ENCODE measurements around the gene ABCC1. TPM values are rescaled to one million over a fixed set of nuclear protein-coding genes. Genes with fewer than 3 reads are reported as not detected.

The ABCC1 gene
- total RNA-seq, 1 donor from 2014 or later = 21.8 TPM

- no peak for DNase-seq (ENCODE audit: low spot score)
- no peak for TF ChIP-seq CTCF (IDR thresholded peaks at IDR 0.05; ENCODE audit: unreplicated experiment)
- Mint-ChIP-seq H3K36me3 (ENCODE audit: low read depth, unreplicated experiment) (peaks cover 19% of the 10 kb centered on the region), H3K4me3 (ENCODE audit: unreplicated experiment) (no peak overlapping the region), H3K9me3 (ENCODE audit: unreplicated experiment) (no peaks in the 10 kb centered on the region), H3K27ac (ENCODE audit: unreplicated experiment) (no peak overlapping the region), H3K4me1 (ENCODE audit: unreplicated experiment) (peaks cover 7% of the 10 kb centered on the region), H3K27me3 (ENCODE audit: unreplicated experiment) (peaks cover 2% of the 10 kb centered on the region)
These were observed 17.0 kb downstream of the ABCC1 start for GRCh38 chr16:15966420-15966819.

- DNase-seq (ENCODE audit: low spot score) = no peak
- Mint-ChIP-seq H3K4me1 (ENCODE audit: unreplicated experiment) (peaks cover 7% of the 10 kb centered on the region), H3K9me3 (ENCODE audit: unreplicated experiment) (no peaks in the 10 kb centered on the region), H3K4me3 (ENCODE audit: unreplicated experiment) (no peak overlapping the region), H3K27me3 (ENCODE audit: unreplicated experiment) (peaks cover 2% of the 10 kb centered on the region), H3K27ac (ENCODE audit: unreplicated experiment) (no peak overlapping the region), H3K36me3 (ENCODE audit: low read depth, unreplicated experiment) (peaks cover 22% of the 10 kb centered on the region)
- no peak for TF ChIP-seq CTCF (IDR thresholded peaks at IDR 0.05; ENCODE audit: unreplicated experiment)
These were observed 17.6 kb downstream of the ABCC1 start for GRCh38 chr16:15966836-15967546.

- TF ChIP-seq CTCF (IDR thresholded peaks at IDR 0.05; ENCODE audit: unreplicated experiment) = no peak
- Mint-ChIP-seq H3K9me3 (ENCODE audit: unreplicated experiment) (no peaks in the 10 kb centered on the region), H3K27ac (ENCODE audit: unreplicated experiment) (no peak overlapping the region)
These were observed 18.4 kb downstream of the ABCC1 start for GRCh38 chr16:15967655-15968315.

GRCh38 chr16:15970202-15970601 lies 20.8 kb downstream of the ABCC1 start:
- H3K36me3 Mint-ChIP-seq (ENCODE audit: low read depth, unreplicated experiment) = peaks cover 15% of the 10 kb centered on the region
- H3K27me3 Mint-ChIP-seq (ENCODE audit: unreplicated experiment) = no peaks in the 10 kb centered on the region
- TF ChIP-seq CTCF (IDR thresholded peaks at IDR 0.05; ENCODE audit: unreplicated experiment) = no peak
- no peak for DNase-seq (ENCODE audit: low spot score)
- no peaks in the 10 kb centered on the region for H3K9me3 Mint-ChIP-seq (ENCODE audit: unreplicated experiment)
- H3K4me3 Mint-ChIP-seq (ENCODE audit: unreplicated experiment) = peak overlapping the region; percentile 23
- H3K4me1 Mint-ChIP-seq (ENCODE audit: unreplicated experiment) = no peaks in the 10 kb centered on the region
- no peak overlapping the region for H3K27ac Mint-ChIP-seq (ENCODE audit: unreplicated experiment)

More at GRCh38 chr16:15967655-15968315, 18.4 kb downstream of the ABCC1 start:
- peaks cover 21% of the 10 kb centered on the region for H3K36me3 Mint-ChIP-seq (ENCODE audit: low read depth, unreplicated experiment)
- H3K4me1 Mint-ChIP-seq (ENCODE audit: unreplicated experiment) = peaks cover 7% of the 10 kb centered on the region
- DNase-seq (ENCODE audit: low spot score) = no peak
- no peak overlapping the region for H3K4me3 Mint-ChIP-seq (ENCODE audit: unreplicated experiment)
- H3K27me3 Mint-ChIP-seq (ENCODE audit: unreplicated experiment) = peaks cover 2% of the 10 kb centered on the region

Measured in endothelial cell (in vitro differentiated cells).